WI38 (cell line): Measurements from ENCODE around the gene ICA1.

Source experiments
- H3K4me3 ChIP-seq: 2 replicates; pipeline ENCODE4 v1.5.1; 2011; ENCODE audit warnings: low read depth, mild to moderate bottlenecking, control low read depth, low read length
- TF ChIP-seq, protein P1 (sequence below): IDR thresholded peaks from 2 replicates; pipeline ENCODE4 v1.5.1; 2012; ENCODE audit warnings: low read depth, mild to moderate bottlenecking, control low read depth, low read length

Gene ICA1

DNA sequence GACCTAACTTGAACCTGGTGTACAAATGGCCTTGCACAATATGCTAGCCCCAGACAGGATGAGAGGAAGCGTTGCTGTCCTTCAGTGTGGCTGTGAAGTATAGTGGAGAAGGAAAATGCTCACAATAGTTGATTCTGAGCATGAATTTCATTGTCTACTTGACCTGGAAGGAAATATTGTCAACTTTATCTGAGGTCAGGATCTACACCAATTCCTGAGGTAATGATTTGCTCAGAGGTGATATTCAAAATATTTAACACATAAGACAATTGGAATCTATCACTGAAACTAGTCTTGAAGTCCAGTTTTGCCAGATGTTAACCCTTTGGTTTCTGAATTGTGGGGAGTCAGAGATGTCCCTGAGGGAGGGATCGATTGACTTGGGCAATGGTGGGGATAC lies 20.9 kb upstream of the ICA1 start:
- TF ChIP-seq, protein P1, sequence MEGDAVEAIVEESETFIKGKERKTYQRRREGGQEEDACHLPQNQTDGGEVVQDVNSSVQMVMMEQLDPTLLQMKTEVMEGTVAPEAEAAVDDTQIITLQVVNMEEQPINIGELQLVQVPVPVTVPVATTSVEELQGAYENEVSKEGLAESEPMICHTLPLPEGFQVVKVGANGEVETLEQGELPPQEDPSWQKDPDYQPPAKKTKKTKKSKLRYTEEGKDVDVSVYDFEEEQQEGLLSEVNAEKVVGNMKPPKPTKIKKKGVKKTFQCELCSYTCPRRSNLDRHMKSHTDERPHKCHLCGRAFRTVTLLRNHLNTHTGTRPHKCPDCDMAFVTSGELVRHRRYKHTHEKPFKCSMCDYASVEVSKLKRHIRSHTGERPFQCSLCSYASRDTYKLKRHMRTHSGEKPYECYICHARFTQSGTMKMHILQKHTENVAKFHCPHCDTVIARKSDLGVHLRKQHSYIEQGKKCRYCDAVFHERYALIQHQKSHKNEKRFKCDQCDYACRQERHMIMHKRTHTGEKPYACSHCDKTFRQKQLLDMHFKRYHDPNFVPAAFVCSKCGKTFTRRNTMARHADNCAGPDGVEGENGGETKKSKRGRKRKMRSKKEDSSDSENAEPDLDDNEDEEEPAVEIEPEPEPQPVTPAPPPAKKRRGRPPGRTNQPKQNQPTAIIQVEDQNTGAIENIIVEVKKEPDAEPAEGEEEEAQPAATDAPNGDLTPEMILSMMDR, result no peak
- no peak overlapping the region for H3K4me3 ChIP-seq

DNA sequence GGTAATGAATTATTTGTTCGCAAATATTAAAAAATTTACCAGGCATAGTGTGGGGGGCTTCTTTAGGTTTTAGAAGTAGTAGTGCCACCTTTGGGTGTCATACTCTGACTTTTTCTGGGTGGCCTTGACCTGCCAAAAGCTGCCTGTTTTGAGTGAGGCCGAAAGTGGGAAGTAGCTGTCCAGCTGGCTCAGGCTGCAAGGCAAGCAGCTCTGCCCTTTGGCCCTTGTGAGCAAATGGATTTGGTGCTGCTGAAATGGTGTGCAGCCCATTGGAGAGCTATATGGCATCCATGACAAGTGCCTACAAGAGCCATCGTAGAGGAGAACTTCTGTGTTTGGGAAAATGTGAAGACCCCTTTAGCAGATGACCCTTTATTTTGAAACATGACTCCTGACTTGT lies 20.2 kb upstream of the ICA1 start:
- H3K4me3 ChIP-seq, result no peak overlapping the region
- TF ChIP-seq, protein P1, result no peak

DNA sequence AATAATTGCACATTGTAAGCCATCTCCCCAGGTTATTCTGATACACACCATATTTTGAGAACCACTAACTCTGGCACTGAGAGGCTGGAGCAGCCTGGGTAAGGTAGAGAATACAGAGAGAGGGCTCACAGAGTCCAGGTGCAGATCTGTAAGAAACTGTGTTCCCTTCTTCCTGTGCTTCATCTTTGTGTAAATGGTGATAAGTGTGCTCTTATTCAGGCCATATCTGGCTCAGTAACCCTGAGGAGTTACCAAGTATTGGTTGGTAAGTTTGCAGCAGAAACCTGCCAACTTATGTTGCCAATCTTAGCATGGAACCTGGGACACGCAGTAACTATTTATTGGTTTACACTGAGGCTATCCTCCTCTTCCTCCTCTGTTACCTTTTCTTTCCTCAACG lies 16.2 kb upstream of the ICA1 start:
- no peak overlapping the region for H3K4me3 ChIP-seq
- TF ChIP-seq, protein P1, result no peak

DNA sequence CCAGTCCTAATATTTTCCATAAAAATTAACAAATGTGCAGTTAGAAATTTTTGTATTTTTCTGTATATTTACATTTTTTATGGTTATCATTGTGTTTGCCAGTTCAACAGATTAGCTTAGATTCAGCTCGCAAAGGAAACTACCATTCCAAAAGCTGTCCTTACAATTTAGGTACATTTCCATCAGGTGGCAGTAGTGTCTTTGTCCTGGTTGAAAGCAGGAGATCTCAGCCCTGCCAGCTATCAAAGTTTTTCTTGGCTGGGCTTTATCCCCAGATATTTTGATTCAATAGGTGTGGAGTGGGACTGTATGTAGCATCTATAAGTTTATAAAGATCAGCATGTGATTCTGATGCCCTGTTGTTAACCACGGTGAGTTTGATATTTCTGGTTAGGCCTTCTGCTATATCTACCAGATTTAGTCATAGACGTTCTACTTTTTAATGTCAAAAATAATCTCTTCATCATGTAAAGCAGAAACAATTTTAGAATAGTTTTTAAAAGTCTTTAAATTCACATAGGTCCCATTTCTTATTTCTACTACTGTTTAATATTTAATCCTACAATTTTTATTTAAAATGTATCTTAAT lies 15.5 kb upstream of the ICA1 start:
- H3K4me3 ChIP-seq, result no peak overlapping the region
- TF ChIP-seq, protein P1, result no peak

DNA sequence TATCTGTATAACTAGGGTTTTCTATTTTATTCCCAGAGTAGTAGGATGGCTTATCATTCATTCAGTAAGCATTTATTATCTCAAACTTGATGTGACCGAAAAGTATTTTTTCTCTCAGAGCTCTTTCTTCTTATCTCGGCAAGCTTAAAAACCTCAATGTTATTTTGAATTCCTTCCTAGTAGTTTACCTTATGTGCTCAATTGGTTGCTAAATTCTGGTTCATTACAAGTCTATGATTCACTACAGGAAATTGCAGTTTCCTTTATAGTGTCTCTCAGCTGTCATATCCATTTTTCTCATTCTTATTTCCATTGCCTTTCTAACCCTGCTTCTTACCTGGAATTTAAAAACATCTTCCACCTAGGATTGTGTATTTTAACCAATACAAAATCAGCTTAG lies 12.6 kb upstream of the ICA1 start:
- TF ChIP-seq, protein P1, result no peak
- H3K4me3 ChIP-seq, result no peak overlapping the region

DNA sequence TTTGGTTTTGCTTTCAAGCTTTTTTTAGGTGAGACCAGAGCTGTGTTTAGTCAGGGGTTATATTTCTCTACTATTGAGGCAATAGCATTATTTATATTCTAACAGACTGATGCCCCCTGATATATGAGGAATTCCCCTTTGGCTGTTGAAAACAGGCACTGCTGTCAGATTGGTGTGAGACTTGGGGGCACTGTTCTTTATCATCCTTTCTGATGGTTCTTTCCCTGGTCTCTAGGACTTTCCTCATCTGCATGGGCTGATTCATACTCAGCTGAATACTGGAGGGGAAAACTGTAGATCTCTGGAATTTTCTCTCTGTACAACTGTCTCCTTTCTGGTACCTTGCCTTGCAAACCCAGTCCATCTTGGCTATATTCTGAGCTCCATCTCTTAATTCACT lies 10.0 kb upstream of the ICA1 start:
- TF ChIP-seq, protein P1, result no peak

DNA sequence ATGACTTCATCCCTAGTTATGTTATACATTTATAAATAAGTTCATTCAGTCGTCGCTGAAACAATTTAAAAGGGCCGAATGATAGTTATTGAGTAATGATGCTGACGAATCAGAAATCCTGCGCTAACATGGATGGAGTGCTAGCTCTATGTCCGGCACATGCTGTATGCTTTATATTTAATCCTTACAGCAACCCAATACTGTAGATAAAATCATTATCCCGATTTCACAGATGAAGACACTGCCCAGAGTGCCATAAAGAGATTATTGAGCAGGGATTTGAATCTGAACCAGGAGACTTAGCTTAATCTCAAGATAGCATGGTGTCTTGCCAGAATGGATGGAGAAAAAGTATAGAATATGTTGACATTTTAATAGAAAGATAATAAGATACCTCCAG lies 1.1 kb upstream of the ICA1 start:
- no peak overlapping the region for H3K4me3 ChIP-seq
- TF ChIP-seq, protein P1, result no peak

More for the DNA sequence above, 10.0 kb upstream of the ICA1 start:
- H3K4me3 ChIP-seq, result no peak overlapping the region
